Natural killer cell (primary cell): ENCODE measurements around the gene SND1. TPM values are rescaled to one million over a fixed set of nuclear protein-coding genes. Genes with fewer than 3 reads are reported as not detected.

Source experiments
- ATAC-seq, 3 donors: fragments of 150-1000 bp in 2 of 3; fragments of 200-7000 bp in 1 of 3; cut with Tn5 transposase; 1 replicate in 1 of 3; 2 replicates in 2 of 3; pipeline ENCODE4 v1.10.0; 2021; ENCODE audit warnings: mild to moderate bottlenecking in 2 of 3, moderate library complexity in 2 of 3
- DNase-seq, 2 donors: peaks; one replicate each; pipeline versions ENCODE4 v3.0.0 to v3.0.0-alpha.2; 2013 to 2021; ENCODE audit warnings: mixed read lengths in 1 of 2
- H3K27ac ChIP-seq: one replicate; pipeline ENCODE4 v1.5.1; 2013; ENCODE audit warnings: mild to moderate bottlenecking, low read length
- H3K27me3 ChIP-seq: one replicate; pipeline ENCODE4 v1.6.1; 2013; ENCODE audit warnings: low read length; ENCODE audit not compliant: control insufficient read depth, insufficient read depth
- H3K36me3 ChIP-seq: one replicate; pipeline ENCODE4 v1.6.1; 2013; ENCODE audit warnings: low read length; ENCODE audit not compliant: control insufficient read depth, insufficient read depth
- H3K4me1 ChIP-seq: one replicate; pipeline ENCODE4 v1.6.1; 2013; ENCODE audit warnings: low read length; ENCODE audit not compliant: control insufficient read depth, insufficient read depth
- H3K4me3 ChIP-seq: one replicate; pipeline ENCODE4 v1.5.1; 2013; ENCODE audit warnings: low read length
- H3K9me3 ChIP-seq: one replicate; pipeline ENCODE4 v1.6.1; 2013; ENCODE audit warnings: low read length; ENCODE audit not compliant: control insufficient read depth, insufficient read depth
- H3K27ac Mint-ChIP-seq, 2 donors: one replicate each; pipeline ENCODE4 v1.8.0; 2022; ENCODE audit warnings: mild to moderate bottlenecking in 2 of 2, mixed read lengths in 2 of 2, moderate library complexity in 1 of 2
- H3K27me3 Mint-ChIP-seq, 2 donors: one replicate each; pipeline ENCODE4 v1.8.0; 2022; ENCODE audit warnings: low read depth in 2 of 2, mixed read lengths in 2 of 2
- H3K36me3 Mint-ChIP-seq: one replicate; pipeline ENCODE4 v1.8.0; 2022; ENCODE audit warnings: mixed read lengths
- H3K4me1 Mint-ChIP-seq, 2 donors: one replicate each; pipeline ENCODE4 v1.8.0; 2022; ENCODE audit warnings: mixed read lengths in 2 of 2
- H3K4me3 Mint-ChIP-seq: one replicate; pipeline ENCODE4 v1.8.0; 2022; ENCODE audit warnings: mild to moderate bottlenecking, moderate library complexity, mixed read lengths
- H3K9me3 Mint-ChIP-seq, 2 donors: one replicate each; pipeline ENCODE4 v1.8.0; 2022; ENCODE audit warnings: mixed read lengths in 2 of 2
- WGBS: methylation state at CpG from one replicate; pipeline ENCODE4 v1.1.7; 2013; ENCODE audit warnings: missing lambda C conversion rate; ENCODE audit not compliant: insufficient coverage; 5-methylcytosine and 5-hydroxymethylcytosine counted together
- intact Hi-C: fragments of 100-400 bp; cut with micrococcal nuclease; formaldehyde crosslinking; loops from one replicate; pipeline ENCODE4 v1.14.2; 2022
- total RNA-seq, 4 donors: library from RNA; stranded (reverse); fragments of 120-200 nt in 1 of 4; gene quantifications; one replicate each; pipeline versions ENCODE4 v1.2.3 to v1.2.4, GENCODE V29; 2013 to 2022
- TF ChIP-seq, protein P1 (sequence below): fragments of 200-600 bp; IDR thresholded peaks from one replicate; pipeline ENCODE4 v1.8.0; 2022; ENCODE audit warnings: antibody characterized with exemption

The SND1 gene
- total RNA-seq, 3 donors from 2014 or later (not counting 1 experiment from before 2014, with no cell fraction given): 149 to 188 (median 149) TPM

GRCh38 chr7:127764681-127765080 is 112.7 kb downstream of the SND1 start:
- Histone ChIP-seq H3K27me3 (no peaks in the 10 kb centered on the region), H3K4me3 (no peak overlapping the region), H3K36me3 (no peaks in the 10 kb centered on the region), H3K4me1 (peaks cover 36% of the 10 kb centered on the region), H3K9me3 (no peaks in the 10 kb centered on the region), H3K27ac (no peak overlapping the region)
- no peak for DNase-seq
- Mint-ChIP-seq H3K4me1 (peaks cover 90 to 93% of the 10 kb centered on the region in 2 donors), H3K27ac (peak overlapping the region in 1 of 2 donors; percentile 88), H3K9me3 (peaks cover 2 to 3% of the 10 kb centered on the region in 2 donors), H3K36me3 (no peaks in the 10 kb centered on the region), H3K4me3 (no peak overlapping the region), H3K27me3 (no peaks in the 10 kb centered on the region)
- TF ChIP-seq, protein P1, sequence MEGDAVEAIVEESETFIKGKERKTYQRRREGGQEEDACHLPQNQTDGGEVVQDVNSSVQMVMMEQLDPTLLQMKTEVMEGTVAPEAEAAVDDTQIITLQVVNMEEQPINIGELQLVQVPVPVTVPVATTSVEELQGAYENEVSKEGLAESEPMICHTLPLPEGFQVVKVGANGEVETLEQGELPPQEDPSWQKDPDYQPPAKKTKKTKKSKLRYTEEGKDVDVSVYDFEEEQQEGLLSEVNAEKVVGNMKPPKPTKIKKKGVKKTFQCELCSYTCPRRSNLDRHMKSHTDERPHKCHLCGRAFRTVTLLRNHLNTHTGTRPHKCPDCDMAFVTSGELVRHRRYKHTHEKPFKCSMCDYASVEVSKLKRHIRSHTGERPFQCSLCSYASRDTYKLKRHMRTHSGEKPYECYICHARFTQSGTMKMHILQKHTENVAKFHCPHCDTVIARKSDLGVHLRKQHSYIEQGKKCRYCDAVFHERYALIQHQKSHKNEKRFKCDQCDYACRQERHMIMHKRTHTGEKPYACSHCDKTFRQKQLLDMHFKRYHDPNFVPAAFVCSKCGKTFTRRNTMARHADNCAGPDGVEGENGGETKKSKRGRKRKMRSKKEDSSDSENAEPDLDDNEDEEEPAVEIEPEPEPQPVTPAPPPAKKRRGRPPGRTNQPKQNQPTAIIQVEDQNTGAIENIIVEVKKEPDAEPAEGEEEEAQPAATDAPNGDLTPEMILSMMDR: no peak
- intact Hi-C loops: loop anchor here (5.0 kb wide), 1 partner anchor 93 kb away; no protein-coding TSS in a partner anchor
- 93% methylated on average over 6 of the region's 6 CpGs for WGBS
- ATAC-seq: no peak

DNA sequence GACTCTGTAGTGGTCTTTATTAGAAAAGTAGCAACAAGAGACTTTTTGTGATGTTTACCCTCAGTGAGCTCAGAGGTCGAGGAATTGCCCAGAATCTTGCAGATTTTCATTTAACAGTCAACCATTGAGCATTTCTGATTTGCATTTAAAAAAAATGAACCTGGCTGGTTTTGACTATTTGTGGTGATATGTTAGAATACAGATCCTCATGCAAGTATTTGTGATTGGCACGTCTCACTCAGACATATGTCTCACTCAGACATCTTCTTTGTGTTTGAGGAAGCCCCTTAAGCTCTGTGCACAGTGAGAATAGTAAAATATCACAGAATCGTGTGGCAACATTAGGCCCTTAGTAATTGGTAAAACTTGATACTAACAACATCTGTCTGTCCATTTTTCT is 113.2 kb downstream of the SND1 start:
- H3K27ac ChIP-seq: no peak overlapping the region
- Mint-ChIP-seq H3K4me3 (no peak overlapping the region), H3K27ac (peak overlapping the region; percentile 58 to 88)

DNA sequence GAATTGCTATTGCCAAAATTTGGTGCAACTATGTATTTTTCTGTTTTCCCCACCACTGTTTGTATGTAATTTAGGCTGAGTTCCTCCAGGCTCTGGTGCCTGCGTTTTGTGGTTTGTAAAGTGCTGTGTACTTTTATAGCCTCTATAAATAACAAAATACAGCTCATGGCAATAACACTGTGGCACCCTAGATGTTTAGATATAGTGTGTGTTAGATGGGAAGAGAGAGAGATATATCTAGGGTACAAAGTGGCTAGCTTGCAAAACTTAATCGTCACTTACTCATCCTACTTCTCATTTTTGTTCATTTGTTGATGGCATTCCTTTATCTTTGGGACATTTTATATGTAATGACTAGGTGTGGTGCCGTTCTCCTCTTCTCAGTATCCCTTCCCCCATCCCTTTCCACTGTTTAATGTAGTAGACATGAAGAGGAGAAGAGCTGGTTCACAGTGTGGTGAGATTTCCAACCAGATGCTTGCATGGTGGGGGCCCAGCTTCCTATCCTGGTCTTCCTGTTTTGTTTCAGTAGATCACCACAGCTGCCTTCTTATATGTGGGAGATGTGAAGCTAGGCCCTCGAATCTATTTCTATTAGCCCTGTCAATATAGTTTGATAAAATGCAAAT is 115.0 kb downstream of the SND1 start:
- no peaks in the 10 kb centered on the region for H3K9me3 ChIP-seq
- peak overlapping the region; percentile 83 for H3K4me3 Mint-ChIP-seq
- H3K36me3 Mint-ChIP-seq: no peaks in the 10 kb centered on the region
- no peaks in the 10 kb centered on the region for H3K27me3 ChIP-seq
- ATAC-seq: peak; percentile 77 to 87 (median 83)
- H3K4me3 ChIP-seq: no peak overlapping the region
- no peak for DNase-seq
- 0% methylated on average over 1 of the region's 4 CpGs for WGBS
- no peaks in the 10 kb centered on the region for H3K36me3 ChIP-seq
- peaks cover 25% of the 10 kb centered on the region for H3K4me1 ChIP-seq
- peak overlapping the region; percentile 77 for H3K27ac ChIP-seq
- intact Hi-C loops: no loop called here
- peaks cover 2 to 3% of the 10 kb centered on the region in 2 donors for H3K9me3 Mint-ChIP-seq
- peaks cover 88 to 90% of the 10 kb centered on the region in 2 donors for H3K4me1 Mint-ChIP-seq
- H3K27me3 Mint-ChIP-seq: no peaks in the 10 kb centered on the region
- TF ChIP-seq, protein P1: no peak
- peak overlapping the region; percentile 88 to 90 for H3K27ac Mint-ChIP-seq

More for the DNA sequence above, 113.2 kb downstream of the SND1 start:
- intact Hi-C loops: no loop called here
- H3K36me3 Mint-ChIP-seq: no peaks in the 10 kb centered on the region
- H3K27me3 Mint-ChIP-seq: no peaks in the 10 kb centered on the region
- TF ChIP-seq, protein P1: no peak
- Histone ChIP-seq H3K4me3 (no peak overlapping the region), H3K36me3 (no peaks in the 10 kb centered on the region), H3K27me3 (no peaks in the 10 kb centered on the region), H3K9me3 (no peaks in the 10 kb centered on the region), H3K4me1 (peaks cover 31% of the 10 kb centered on the region)
- ATAC-seq: no peak
- peaks cover 2 to 3% of the 10 kb centered on the region in 2 donors for H3K9me3 Mint-ChIP-seq
- DNase-seq: no peak
- 86% methylated on average over 3 of the region's 3 CpGs for WGBS
- H3K4me1 Mint-ChIP-seq: peaks cover 89 to 93% of the 10 kb centered on the region in 2 donors
